NCI-H526 treated with DMSO at 0.1 percent for 48 hours (cell line): Measurements from ENCODE around the gene SPTAN1.
"Not testable (repeated sequence)": the region's sequence is repeated elsewhere in the genome, so short reads cannot be mapped to it uniquely, and the experiment has no call there.

Experiments used
- DNase-seq: peaks from one replicate; lab custom pipeline; 2025; lab: John Stamatoyannopoulos, UW

Gene SPTAN1

GRCh38 chr9:128553728-128554127, 1.3 kb downstream of the SPTAN1 start:
- peak; percentile 8 for DNase-seq

GRCh38 chr9:128554155-128554862, 1.9 kb downstream of the SPTAN1 start:
- peak; percentile 0 for DNase-seq

GRCh38 chr9:128555180-128555721, 2.9 kb downstream of the SPTAN1 start:
- no peak for DNase-seq

- DNase-seq, result no peak
These were observed 3.9 kb downstream of the SPTAN1 start for GRCh38 chr9:128556276-128556675.

- DNase-seq, result no peak
These were observed 4.7 kb downstream of the SPTAN1 start for GRCh38 chr9:128556926-128557634.

GRCh38 chr9:128558431-128559310, 6.3 kb downstream of the SPTAN1 start:
- DNase-seq, result peak; percentile 2

DNA sequence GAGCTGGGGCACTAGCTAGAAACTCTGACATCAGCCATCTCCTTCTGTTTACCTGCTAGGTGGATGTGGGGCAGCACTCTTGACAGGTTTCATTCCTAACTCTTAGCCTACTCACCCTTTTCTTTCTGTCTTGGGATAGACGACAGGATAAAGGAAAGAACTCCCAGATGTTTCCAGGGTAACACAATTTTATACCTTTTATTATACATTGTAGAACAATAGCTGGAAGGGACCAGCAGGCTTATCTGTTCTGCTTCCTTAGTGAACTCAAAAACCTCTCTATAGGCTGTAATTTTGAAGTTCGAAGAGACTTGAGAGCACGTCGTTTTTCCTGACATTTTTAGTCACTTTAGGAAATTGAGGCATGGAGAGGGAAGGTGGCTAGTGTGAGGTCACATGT, 13.2 kb downstream of the SPTAN1 start:
- no peak for DNase-seq

DNA sequence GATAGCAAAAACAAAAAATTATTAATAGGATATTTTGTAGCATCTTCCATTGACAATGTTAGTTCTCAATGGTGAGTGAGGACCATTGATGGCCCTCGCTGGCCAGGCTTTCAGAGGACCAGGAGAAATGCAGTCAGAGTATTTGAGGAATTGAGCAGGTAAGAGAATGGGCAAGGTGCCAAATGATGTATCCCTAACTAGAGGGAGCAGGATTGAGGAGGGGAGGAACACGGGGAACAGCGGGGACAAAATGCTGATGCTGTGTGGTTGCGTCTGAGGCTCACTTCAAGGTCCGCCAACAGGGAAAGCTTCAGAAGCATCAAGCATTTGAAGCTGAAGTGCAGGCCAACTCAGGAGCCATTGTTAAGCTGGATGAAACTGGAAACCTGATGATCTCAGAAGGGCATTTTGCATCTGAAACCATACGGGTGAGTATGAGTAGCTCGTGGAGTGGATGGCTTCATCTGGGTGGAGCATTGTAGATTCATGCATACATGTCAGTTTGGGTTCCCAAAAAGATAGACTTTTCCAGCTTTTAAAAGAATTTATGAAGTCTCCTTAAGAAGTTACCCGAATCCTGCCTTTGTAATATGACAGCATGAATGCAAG, 16.2 kb downstream of the SPTAN1 start:
- DNase-seq, result no peak

- DNase-seq, result no peak
These were observed 23.1 kb downstream of the SPTAN1 start for GRCh38 chr9:128575469-128575868.

GRCh38 chr9:128575916-128576315, 23.5 kb downstream of the SPTAN1 start:
- no peak for DNase-seq

DNA sequence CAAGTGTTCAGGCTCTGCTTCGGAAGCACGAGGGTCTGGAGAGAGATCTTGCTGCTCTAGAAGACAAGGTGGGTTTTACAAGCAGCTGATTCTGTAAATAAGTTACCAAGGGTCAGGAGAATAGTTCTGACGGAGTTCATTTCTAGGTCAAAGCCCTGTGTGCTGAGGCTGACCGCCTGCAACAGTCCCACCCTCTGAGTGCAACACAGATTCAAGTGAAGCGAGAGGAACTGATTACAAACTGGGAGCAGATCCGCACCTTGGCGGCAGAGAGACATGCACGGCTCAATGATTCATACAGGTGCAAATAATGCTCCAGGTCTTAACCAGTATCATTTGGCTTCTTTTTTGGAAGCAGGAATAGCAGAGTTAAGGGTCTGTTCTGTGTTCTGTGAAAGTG, 24.8 kb downstream of the SPTAN1 start:
- no peak for DNase-seq

DNA sequence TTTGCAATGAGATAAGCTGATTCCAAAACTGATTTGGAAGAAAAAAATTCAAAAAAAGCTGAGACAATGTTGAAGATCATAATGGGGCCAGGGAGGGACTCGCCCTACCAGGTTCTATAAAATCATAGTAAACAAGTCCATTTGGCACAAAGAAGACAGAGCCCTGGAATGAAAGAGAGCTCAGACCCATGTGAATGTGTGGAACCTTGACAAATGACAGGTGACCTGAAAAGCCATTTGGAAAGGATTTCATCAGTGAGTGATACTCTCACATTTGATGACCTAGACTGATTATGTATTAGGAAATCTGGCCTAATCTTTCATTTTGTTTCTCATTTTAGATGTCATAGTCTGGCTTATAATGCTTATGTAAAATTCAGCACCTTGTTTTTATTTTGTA, 26.8 kb downstream of the SPTAN1 start:
- no peak for DNase-seq

GRCh38 chr9:128580731-128581130, 28.3 kb downstream of the SPTAN1 start:
- DNase-seq, result no peak

GRCh38 chr9:128585155-128585554, 32.8 kb downstream of the SPTAN1 start:
- not testable (repeated sequence) for DNase-seq

GRCh38 chr9:128586934-128587333, 34.5 kb downstream of the SPTAN1 start:
- not testable (repeated sequence) for DNase-seq

- no peak for DNase-seq
These were observed 35.1 kb downstream of the SPTAN1 start for GRCh38 chr9:128587453-128587852.

DNA sequence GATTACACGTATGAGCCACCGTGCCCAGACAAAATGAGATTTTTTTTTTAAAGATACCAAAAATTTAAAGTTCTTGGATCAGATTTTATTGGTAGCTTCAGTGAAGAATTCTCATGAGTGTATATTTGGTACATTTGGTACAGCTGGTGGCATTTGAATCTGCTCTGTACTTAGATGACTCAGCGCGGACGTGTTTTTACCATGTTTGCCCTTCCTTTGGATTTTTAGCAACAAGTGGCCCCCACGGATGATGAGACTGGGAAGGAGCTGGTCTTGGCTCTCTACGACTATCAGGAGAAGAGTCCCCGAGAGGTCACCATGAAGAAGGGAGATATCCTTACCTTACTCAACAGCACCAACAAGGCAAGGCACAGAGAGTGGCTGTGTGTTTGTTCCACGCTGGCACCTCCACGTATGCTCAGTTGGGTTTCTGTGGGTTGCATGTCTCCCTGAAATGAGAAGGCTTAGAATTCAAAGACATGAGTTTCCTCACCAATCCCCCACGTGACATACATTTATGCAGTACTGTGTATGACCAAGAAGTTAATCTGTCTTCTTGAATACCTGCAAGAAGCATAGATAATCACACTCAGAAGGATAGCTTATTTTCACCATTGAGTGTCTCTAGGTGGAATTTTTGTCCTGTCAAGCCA, 36.3 kb downstream of the SPTAN1 start:
- no peak for DNase-seq

- DNase-seq, result no peak
These were observed 40.7 kb downstream of the SPTAN1 start for GRCh38 chr9:128593039-128593438.

DNA sequence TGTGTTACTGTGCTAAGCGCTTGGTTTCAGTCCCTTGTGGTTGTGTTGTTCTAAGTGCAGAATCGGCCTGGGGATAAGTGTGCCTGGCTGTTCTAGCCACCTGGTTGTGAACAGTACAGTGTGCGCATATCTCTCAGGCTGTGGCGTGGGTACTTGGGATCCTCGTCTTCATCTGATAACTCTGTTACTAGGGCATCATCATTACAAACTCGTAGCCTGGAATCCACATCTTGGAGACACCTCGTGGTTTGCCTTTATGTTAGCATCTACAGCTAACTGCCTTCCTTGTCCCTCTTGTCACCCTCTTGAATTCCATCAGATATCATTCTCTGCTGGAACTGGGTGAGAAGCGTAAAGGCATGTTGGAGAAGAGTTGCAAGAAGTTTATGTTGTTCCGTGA, 41.5 kb downstream of the SPTAN1 start:
- DNase-seq, result no peak

DNA sequence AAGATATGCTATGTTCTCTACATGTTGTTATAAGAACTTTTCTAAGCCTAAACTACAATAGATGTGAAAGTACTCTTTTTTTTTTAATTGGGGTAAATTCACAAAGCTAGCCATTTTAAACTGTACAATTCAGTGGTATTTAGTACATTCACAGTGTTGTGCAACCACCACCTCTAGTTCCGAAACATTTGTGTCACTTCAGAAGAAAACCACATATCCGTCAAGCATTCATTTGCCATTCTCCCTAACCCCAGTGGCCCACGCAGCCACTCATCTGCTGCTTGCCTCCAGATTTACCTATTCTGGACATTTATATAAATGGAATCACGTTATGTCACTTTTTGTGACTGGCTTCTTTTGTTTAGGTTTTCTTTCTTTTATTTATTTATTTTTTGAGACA, 43.1 kb downstream of the SPTAN1 start:
- no peak for DNase-seq

DNA sequence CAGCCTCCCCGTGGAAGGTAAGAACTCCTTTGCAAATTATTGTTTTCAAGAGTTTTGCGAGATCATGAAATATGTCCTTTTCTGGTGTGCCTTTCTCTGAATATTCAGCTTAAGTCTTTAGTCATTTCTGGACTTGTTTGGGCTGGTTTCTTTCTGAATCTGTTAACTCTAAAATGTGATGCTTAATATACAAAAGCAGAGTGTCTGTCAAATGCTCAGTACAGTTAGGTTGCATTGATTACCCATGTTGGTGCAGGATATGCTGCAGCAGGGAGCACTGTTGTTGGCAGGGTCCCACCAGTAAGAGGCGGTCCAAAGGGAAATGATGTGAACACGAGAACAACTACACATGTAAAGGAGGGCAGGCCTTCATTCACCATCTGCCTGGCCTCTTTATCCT, 47.7 kb downstream of the SPTAN1 start:
- DNase-seq, result no peak
